Fibroblast of lung (primary cell): ENCODE measurements around the gene ZNF277.

Experiments
- EZH2 ChIP-seq: IDR thresholded peaks from 2 replicates; pipeline ENCODE4 v1.5.1; 2012; ENCODE audit warnings: low read length, control low read depth, mild to moderate bottlenecking; ENCODE audit errors: missing control alignments
- TF ChIP-seq, protein P1 (sequence below), 2 donors: IDR thresholded peaks in 1 of 2; conservative IDR thresholded peaks in 1 of 2; 1 replicate in 1 of 2; 2 replicates in 1 of 2; pipeline ENCODE4 v1.5.1; 2011 to 2012; ENCODE audit warnings: low read length in 2 of 2, control low read depth in 1 of 2, inconsistent platforms in 1 of 2, low read depth in 1 of 2, mild to moderate bottlenecking in 1 of 2

DNA sequence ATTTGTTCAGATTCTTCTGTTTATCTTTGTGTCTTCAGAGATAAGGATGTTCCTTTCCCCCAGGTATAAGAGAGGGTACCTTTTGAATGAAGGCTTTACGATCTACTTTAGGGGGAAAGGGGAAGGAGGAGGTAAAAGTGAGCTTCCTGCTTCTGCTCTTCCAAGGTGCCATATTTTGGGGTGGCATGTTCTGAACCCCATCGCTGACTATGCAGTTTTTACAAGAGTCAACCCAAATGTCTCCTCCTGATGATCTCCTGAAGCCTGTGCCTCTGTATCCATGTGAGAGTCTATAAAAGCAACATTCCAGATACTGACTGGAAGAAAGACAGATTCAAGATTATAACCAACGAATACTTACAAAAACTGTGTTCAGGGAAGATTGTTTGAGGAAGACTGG lies 102.5 kb downstream of the ZNF277 start:
- TF ChIP-seq, protein P1, sequence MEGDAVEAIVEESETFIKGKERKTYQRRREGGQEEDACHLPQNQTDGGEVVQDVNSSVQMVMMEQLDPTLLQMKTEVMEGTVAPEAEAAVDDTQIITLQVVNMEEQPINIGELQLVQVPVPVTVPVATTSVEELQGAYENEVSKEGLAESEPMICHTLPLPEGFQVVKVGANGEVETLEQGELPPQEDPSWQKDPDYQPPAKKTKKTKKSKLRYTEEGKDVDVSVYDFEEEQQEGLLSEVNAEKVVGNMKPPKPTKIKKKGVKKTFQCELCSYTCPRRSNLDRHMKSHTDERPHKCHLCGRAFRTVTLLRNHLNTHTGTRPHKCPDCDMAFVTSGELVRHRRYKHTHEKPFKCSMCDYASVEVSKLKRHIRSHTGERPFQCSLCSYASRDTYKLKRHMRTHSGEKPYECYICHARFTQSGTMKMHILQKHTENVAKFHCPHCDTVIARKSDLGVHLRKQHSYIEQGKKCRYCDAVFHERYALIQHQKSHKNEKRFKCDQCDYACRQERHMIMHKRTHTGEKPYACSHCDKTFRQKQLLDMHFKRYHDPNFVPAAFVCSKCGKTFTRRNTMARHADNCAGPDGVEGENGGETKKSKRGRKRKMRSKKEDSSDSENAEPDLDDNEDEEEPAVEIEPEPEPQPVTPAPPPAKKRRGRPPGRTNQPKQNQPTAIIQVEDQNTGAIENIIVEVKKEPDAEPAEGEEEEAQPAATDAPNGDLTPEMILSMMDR (conservative IDR thresholded peaks at IDR 0.05 in 1 of 2, IDR thresholded peaks at IDR 0.05 in 1 of 2; ENCODE audit: low read depth in 1 of 2, low read length in 2 of 2) = no peak
- no peak for TF ChIP-seq EZH2
